ENCODE results near the gene GALNT9.

Gene GALNT9

GRCh38 chr12:132163041-132163910 lies 166.1 kb downstream of the GALNT9 start:
- DNase-seq, result no peak

- no peak for DNase-seq
Measured at GRCh38 chr12:132162508-132163031, 166.8 kb downstream of the GALNT9 start.

- DNase-seq, result no peak
Measured at GRCh38 chr12:132161796-132162507, 167.4 kb downstream of the GALNT9 start.

- DNase-seq, result no peak
Measured at GRCh38 chr12:132161036-132161781, 168.2 kb downstream of the GALNT9 start.

- no peak for DNase-seq
Measured at GRCh38 chr12:132160601-132161035, 168.8 kb downstream of the GALNT9 start.

GRCh38 chr12:132160016-132160415 lies 169.4 kb downstream of the GALNT9 start:
- DNase-seq, result no peak

- DNase-seq, result no peak
Measured at GRCh38 chr12:132159555-132160003, 169.8 kb downstream of the GALNT9 start.

GRCh38 chr12:132158677-132159554 lies 170.5 kb downstream of the GALNT9 start:
- no peak for DNase-seq

- no peak for DNase-seq
Measured at GRCh38 chr12:132157733-132158409, 171.5 kb downstream of the GALNT9 start.

- no peak for DNase-seq
Measured at GRCh38 chr12:132156573-132157325, 172.6 kb downstream of the GALNT9 start.

GRCh38 chr12:132155771-132156572 lies 173.4 kb downstream of the GALNT9 start:
- DNase-seq, result no peak

- no peak for DNase-seq
Measured at GRCh38 chr12:132154941-132155770, 174.2 kb downstream of the GALNT9 start.

- DNase-seq, result no peak
Measured at GRCh38 chr12:132154341-132154761, 175.0 kb downstream of the GALNT9 start.

GRCh38 chr12:132153501-132154340 lies 175.7 kb downstream of the GALNT9 start:
- DNase-seq, result peak; percentile 63

GRCh38 chr12:132152953-132153352 lies 176.4 kb downstream of the GALNT9 start:
- no peak for DNase-seq

GRCh38 chr12:132152411-132152821 lies 177.0 kb downstream of the GALNT9 start:
- no peak for DNase-seq

- no peak for DNase-seq
Measured at GRCh38 chr12:132151766-132152410, 177.5 kb downstream of the GALNT9 start.
